DMS 273 (cell line): ENCODE results near the gene MAGEE2.
A peak's percentile ranks its signal among the peaks of the same experiment; 100 is the strongest.
"Not testable (repeated sequence)": the region's sequence is repeated elsewhere in the genome, so short reads cannot be mapped to it uniquely, and the experiment has no call there.

Source experiments
- DNase-seq: peaks from one replicate; lab custom pipeline; 2025; ENCODE audit not compliant: unreplicated experiment; lab: John Stamatoyannopoulos, UW

Gene MAGEE2, protein sequence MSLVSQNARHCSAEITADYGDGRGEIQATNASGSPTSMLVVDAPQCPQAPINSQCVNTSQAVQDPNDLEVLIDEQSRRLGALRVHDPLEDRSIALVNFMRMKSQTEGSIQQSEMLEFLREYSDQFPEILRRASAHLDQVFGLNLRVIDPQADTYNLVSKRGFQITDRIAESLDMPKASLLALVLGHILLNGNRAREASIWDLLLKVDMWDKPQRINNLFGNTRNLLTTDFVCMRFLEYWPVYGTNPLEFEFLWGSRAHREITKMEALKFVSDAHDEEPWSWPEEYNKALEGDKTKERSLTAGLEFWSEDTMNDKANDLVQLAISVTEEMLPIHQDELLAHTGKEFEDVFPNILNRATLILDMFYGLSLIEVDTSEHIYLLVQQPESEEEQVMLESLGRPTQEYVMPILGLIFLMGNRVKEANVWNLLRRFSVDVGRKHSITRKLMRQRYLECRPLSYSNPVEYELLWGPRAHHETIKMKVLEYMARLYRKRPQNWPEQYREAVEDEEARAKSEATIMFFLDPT

DNA sequence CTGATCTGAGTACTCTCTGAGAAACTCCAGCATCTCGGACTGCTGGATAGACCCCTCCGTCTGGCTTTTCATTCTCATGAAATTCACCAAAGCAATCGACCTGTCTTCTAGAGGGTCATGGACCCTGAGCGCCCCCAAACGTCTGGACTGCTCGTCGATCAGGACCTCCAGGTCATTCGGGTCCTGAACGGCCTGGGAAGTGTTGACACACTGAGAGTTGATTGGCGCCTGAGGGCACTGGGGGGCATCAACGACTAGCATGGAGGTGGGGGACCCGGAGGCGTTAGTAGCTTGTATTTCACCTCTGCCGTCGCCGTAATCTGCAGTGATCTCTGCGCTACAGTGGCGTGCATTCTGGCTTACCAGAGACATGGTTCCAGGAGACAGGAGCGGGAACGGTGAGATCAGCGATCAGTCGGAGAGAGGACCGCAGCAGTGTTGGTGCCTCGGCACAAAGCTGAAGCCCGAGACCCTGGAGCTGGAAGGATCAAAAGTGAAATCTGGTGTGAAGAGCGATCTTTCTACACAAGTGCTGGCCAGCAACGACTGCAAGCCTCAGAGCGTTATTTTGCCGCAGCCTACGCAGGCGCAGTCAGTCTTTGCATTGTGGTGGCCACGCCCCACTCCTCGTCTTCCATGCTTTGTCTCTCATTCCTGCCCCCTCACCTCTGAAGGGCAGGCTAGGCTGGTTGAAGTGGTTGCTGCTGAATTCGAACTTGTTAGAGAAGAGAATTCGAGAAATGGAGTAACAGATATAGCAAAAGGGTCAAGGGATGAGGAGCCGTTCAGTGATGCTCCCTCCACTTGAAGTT, at the start of gene MAGEE2:
Gene MAGEE2, minus strand, starts transcription at position 575 of the 812 bp plus-strand sequence. Its CDS starts 203 bp downstream, at position 372.
- no peak for DNase-seq

- no peak for DNase-seq
Observed at GRCh38 chrX:75786290-75786689, 1.2 kb upstream of the MAGEE2 start.

GRCh38 chrX:75781611-75782010, 3.4 kb downstream of the MAGEE2 start:
- DNase-seq = peak; percentile 62

- not testable (repeated sequence) for DNase-seq
Observed at GRCh38 chrX:75768063-75768462, 17.0 kb downstream of the MAGEE2 start.

- peak; percentile 2 for DNase-seq
Observed at GRCh38 chrX:75748431-75748830, 36.6 kb downstream of the MAGEE2 start.

DNA sequence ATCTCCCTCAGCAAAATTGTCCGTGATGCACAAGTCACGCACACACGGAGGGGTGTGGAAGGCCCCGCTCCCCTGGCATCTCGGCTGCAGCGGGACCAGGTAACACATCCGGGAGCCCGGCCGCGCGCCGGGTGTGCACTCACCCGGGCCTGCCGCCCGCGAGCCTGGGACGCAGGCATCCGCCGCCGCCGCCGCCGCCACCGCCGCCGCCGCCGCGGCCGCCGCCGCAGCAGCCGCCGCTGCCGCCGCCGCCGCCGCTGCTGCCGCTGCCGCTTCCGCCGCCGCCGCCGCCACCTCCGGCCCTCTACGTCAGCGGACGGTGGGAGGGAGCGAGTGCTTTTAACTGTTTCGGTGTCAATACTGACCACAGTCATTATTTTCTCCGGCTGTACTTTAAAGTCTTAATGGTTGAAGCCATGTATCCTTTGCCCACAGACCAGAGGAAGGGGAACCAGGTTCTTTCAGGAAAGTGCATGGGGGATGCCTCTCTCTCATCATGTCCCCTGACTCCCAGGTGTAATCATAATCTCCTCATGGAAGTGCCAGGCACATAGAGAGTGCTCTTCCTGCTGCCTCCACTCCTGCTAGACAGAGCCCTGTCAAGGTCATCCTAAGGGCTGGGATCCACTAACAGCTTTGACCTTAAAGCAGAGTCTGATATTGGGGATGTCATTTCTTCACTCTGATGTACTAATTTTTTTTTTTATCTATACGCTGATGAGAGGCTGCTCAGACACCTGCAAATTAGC, 38.0 kb downstream of the MAGEE2 start:
- DNase-seq = peak; percentile 78
